ENCODE data around the gene FCGR3B. TPM values are rescaled to one million over a fixed set of nuclear protein-coding genes. Genes with fewer than 3 reads are reported as not detected.

The FCGR3B gene
- total RNA-seq, 4 donors from 2014 or later, result 0.26 to 1.1 TPM; not detected in 2

Other genes with a start within 250 kb of the FCGR3B start
- 10 to 100 TPM; 11.5 to 57.6 (median 20.2) TPM for gene FCGR2A, start 125.7 kb downstream of the FCGR3B start, total RNA-seq
- 1 to 10 TPM in 1 of 4 donors, under 1 TPM in 2, not detected in 1; 0.55 to 1.2 (median 0.77) TPM for gene HSPA6, start 106.6 kb downstream of the FCGR3B start, total RNA-seq
- 10 to 100 TPM in 2 of 4 donors, 1 to 10 TPM in 2; 2.2 to 16.2 (median 6.7) TPM for gene FCGR3A, start 81.4 kb downstream of the FCGR3B start, total RNA-seq
- 10 to 100 TPM in 1 of 4 donors, 1 to 10 TPM in 2, under 1 TPM in 1; 0.59 to 14.1 (median 3.2) TPM for gene FCGR2B, start 32.0 kb upstream of the FCGR3B start, total RNA-seq
- gene FCRLA, start 76.1 kb upstream of the FCGR3B start, total RNA-seq, result under 1 TPM in 1 of 4 donors, not detected in 3; 0.41 TPM
- under 1 TPM in 3 of 4 donors, not detected in 1; 0.26 to 0.52 (median 0.35) TPM for gene FCRLB, start 90.4 kb upstream of the FCGR3B start, total RNA-seq
- 10 to 100 TPM; 16.4 to 62.7 (median 29.3) TPM for gene DUSP12, start 118.6 kb upstream of the FCGR3B start, total RNA-seq
- gene ATF6, start 135.1 kb upstream of the FCGR3B start, total RNA-seq, result 10 to 100 TPM; 16.2 to 37.7 (median 30.0) TPM

Data from uterus (tissue), 4 donors.